Mucosa of stomach (tissue), 1 donor: ENCODE results near the gene LIME1.

Experiments used
- H3K27me3 ChIP-seq: one replicate; pipeline ENCODE4 v1.7.0; 2013; ENCODE audit warnings: mild to moderate bottlenecking, low read length; ENCODE audit not compliant: control insufficient read depth, insufficient read depth
- H3K36me3 ChIP-seq: one replicate; pipeline ENCODE4 v1.7.0; 2013; ENCODE audit warnings: low read length; ENCODE audit not compliant: control insufficient read depth, insufficient read depth
- H3K4me1 ChIP-seq: one replicate; pipeline ENCODE4 v1.7.0; 2013; ENCODE audit warnings: mild to moderate bottlenecking, low read length; ENCODE audit not compliant: control insufficient read depth, insufficient read depth
- H3K4me3 ChIP-seq: one replicate; pipeline ENCODE4 v1.7.0; 2013; ENCODE audit warnings: low read length
- H3K9ac ChIP-seq: one replicate; pipeline ENCODE4 v1.7.0; 2013; ENCODE audit warnings: mild to moderate bottlenecking, low read length, moderate library complexity
- H3K9me3 ChIP-seq: one replicate; pipeline ENCODE4 v1.7.0; 2013; ENCODE audit warnings: mild to moderate bottlenecking, low read length, moderate library complexity; ENCODE audit not compliant: control insufficient read depth
- donor health status: Pancreatic carcinoma.

The LIME1 gene

GRCh38 chr20:63735859-63736718 lies at the start of gene LIME1:
LIME1 (plus strand) TSS chr20:63736664; CDS start chr20:63737550, 886 bp downstream.
- peak within 1 kb of the TSS; percentile 9 for H3K4me3 ChIP-seq
- peaks cover 6% of the 10 kb centered on the region for H3K36me3 ChIP-seq
- H3K4me1 ChIP-seq = peaks cover 39% of the 10 kb centered on the region
- no peaks in the 10 kb centered on the region for H3K27me3 ChIP-seq
- peak within 1 kb of the TSS; percentile 64 for H3K9ac ChIP-seq
- no peaks in the 10 kb centered on the region for H3K9me3 ChIP-seq

GRCh38 chr20:63687419-63688178 lies 48.9 kb upstream of the LIME1 start:
- H3K4me1 ChIP-seq = peaks cover 40% of the 10 kb centered on the region
- H3K9me3 ChIP-seq = no peaks in the 10 kb centered on the region
- no peak overlapping the region for H3K4me3 ChIP-seq
- no peaks in the 10 kb centered on the region for H3K36me3 ChIP-seq
- no peaks in the 10 kb centered on the region for H3K27me3 ChIP-seq
- peak overlapping the region; percentile 11 for H3K9ac ChIP-seq

GRCh38 chr20:63688228-63689045 lies 48.0 kb upstream of the LIME1 start:
- no peaks in the 10 kb centered on the region for H3K27me3 ChIP-seq
- H3K9ac ChIP-seq = no peak overlapping the region
- peaks cover 34% of the 10 kb centered on the region for H3K4me1 ChIP-seq
- H3K36me3 ChIP-seq = no peaks in the 10 kb centered on the region
- H3K9me3 ChIP-seq = no peaks in the 10 kb centered on the region
- no peak overlapping the region for H3K4me3 ChIP-seq

- H3K9ac ChIP-seq = no peak overlapping the region
- peaks cover 34% of the 10 kb centered on the region for H3K4me1 ChIP-seq
- H3K27me3 ChIP-seq = no peaks in the 10 kb centered on the region
- H3K9me3 ChIP-seq = no peaks in the 10 kb centered on the region
- no peaks in the 10 kb centered on the region for H3K36me3 ChIP-seq
- H3K4me3 ChIP-seq = no peak overlapping the region
Observed at GRCh38 chr20:63689046-63690002, 47.1 kb upstream of the LIME1 start.

- H3K4me3 ChIP-seq = no peak overlapping the region
- no peaks in the 10 kb centered on the region for H3K27me3 ChIP-seq
- H3K4me1 ChIP-seq = peaks cover 34% of the 10 kb centered on the region
- H3K9ac ChIP-seq = no peak overlapping the region
- H3K9me3 ChIP-seq = no peaks in the 10 kb centered on the region
- no peaks in the 10 kb centered on the region for H3K36me3 ChIP-seq
Observed at GRCh38 chr20:63690003-63690897, 46.2 kb upstream of the LIME1 start.

GRCh38 chr20:63690898-63691710 lies 45.4 kb upstream of the LIME1 start:
- no peaks in the 10 kb centered on the region for H3K27me3 ChIP-seq
- no peaks in the 10 kb centered on the region for H3K36me3 ChIP-seq
- no peaks in the 10 kb centered on the region for H3K9me3 ChIP-seq
- no peak overlapping the region for H3K9ac ChIP-seq
- H3K4me3 ChIP-seq = no peak overlapping the region
- H3K4me1 ChIP-seq = peaks cover 30% of the 10 kb centered on the region

- Histone ChIP-seq H3K27me3 (no peaks in the 10 kb centered on the region), H3K9ac (no peak overlapping the region), H3K4me3 (no peak overlapping the region), H3K4me1 (peaks cover 30% of the 10 kb centered on the region), H3K9me3 (no peaks in the 10 kb centered on the region), H3K36me3 (no peaks in the 10 kb centered on the region)
Observed at GRCh38 chr20:63691711-63692435, 44.6 kb upstream of the LIME1 start.

- no peak overlapping the region for H3K9ac ChIP-seq
- no peaks in the 10 kb centered on the region for H3K9me3 ChIP-seq
- H3K4me1 ChIP-seq = peaks cover 30% of the 10 kb centered on the region
- no peak overlapping the region for H3K4me3 ChIP-seq
- H3K27me3 ChIP-seq = no peaks in the 10 kb centered on the region
- no peaks in the 10 kb centered on the region for H3K36me3 ChIP-seq
Observed at GRCh38 chr20:63692436-63693082, 43.9 kb upstream of the LIME1 start.

GRCh38 chr20:63693083-63693732 lies 43.3 kb upstream of the LIME1 start:
- Histone ChIP-seq H3K4me3 (no peak overlapping the region), H3K36me3 (no peaks in the 10 kb centered on the region), H3K9me3 (no peaks in the 10 kb centered on the region), H3K9ac (no peak overlapping the region), H3K4me1 (peaks cover 35% of the 10 kb centered on the region), H3K27me3 (no peaks in the 10 kb centered on the region)
